ENCODE results near the gene TTLL9.

The TTLL9 gene

GRCh38 chr20:31987744-31988143 lies 117.3 kb downstream of the TTLL9 start:
- TF ChIP-seq CREB5 (CRISPR knock-in tag; IDR thresholded peaks at IDR 0.05; ENCODE audit: low read depth) (no peak), PPARA (CRISPR knock-in tag; IDR thresholded peaks at IDR 0.05; ENCODE audit: borderline replicate concordance) (no peak), ZNF8 (CRISPR knock-in tag; IDR thresholded peaks at IDR 0.05) (no peak), ARNTL (CRISPR knock-in tag; IDR thresholded peaks at IDR 0.05; ENCODE audit: borderline replicate concordance, low read depth) (no peak)

GRCh38 chr20:31988430-31989015 lies 118.1 kb downstream of the TTLL9 start:
- no peak for ATAC-seq

More at GRCh38 chr20:31987744-31988143, 117.3 kb downstream of the TTLL9 start:
- no peak for ATAC-seq

GRCh38 chr20:31989030-31989645 lies 118.7 kb downstream of the TTLL9 start:
- no peak for TF ChIP-seq TCF4 (CRISPR knock-in tag; IDR thresholded peaks at IDR 0.05; ENCODE audit: borderline replicate concordance)
- no peak for TF ChIP-seq CSRNP3 (CRISPR knock-in tag; IDR thresholded peaks at IDR 0.05)
- no peak for TF ChIP-seq BACH2 (CRISPR knock-in tag; IDR thresholded peaks at IDR 0.05; ENCODE audit: borderline replicate concordance)
- no peak for TF ChIP-seq TSHZ2 (CRISPR knock-in tag; IDR thresholded peaks at IDR 0.05)
- no peak for TF ChIP-seq ZNF565 (CRISPR knock-in tag; conservative IDR thresholded peaks at IDR 0.05; ENCODE audit: low read depth)
- TF ChIP-seq PATZ1 (CRISPR knock-in tag; IDR thresholded peaks at IDR 0.05; ENCODE audit: borderline replicate concordance): no peak
- TF ChIP-seq OSR1 (CRISPR knock-in tag; IDR thresholded peaks at IDR 0.05): no peak
- TF ChIP-seq TOX (CRISPR knock-in tag; IDR thresholded peaks at IDR 0.05; ENCODE audit: borderline replicate concordance): no peak
- TF ChIP-seq CSDC2 (CRISPR knock-in tag; IDR thresholded peaks at IDR 0.05): no peak
- TF ChIP-seq ZFP3 (CRISPR knock-in tag; IDR thresholded peaks at IDR 0.05): no peak
- no peak for TF ChIP-seq RARB (CRISPR knock-in tag; IDR thresholded peaks at IDR 0.05)
- no peak for ATAC-seq

More at GRCh38 chr20:31988430-31989015, 118.1 kb downstream of the TTLL9 start:
- TF ChIP-seq ESRRG (CRISPR knock-in tag; IDR thresholded peaks at IDR 0.05) (no peak), BACH2 (CRISPR knock-in tag; IDR thresholded peaks at IDR 0.05; ENCODE audit: borderline replicate concordance) (no peak), CREB5 (CRISPR knock-in tag; IDR thresholded peaks at IDR 0.05; ENCODE audit: low read depth) (no peak), CSRNP3 (CRISPR knock-in tag; IDR thresholded peaks at IDR 0.05) (no peak), ARNTL (CRISPR knock-in tag; IDR thresholded peaks at IDR 0.05; ENCODE audit: borderline replicate concordance, low read depth) (no peak)
